Measurements from ENCODE around the gene DUSP7. TPM values are rescaled to one million over a fixed set of nuclear protein-coding genes. Genes with fewer than 3 reads are reported as not detected.

DUSP7 gene
- total RNA-seq, 1 experiment from 2014 or later, result 13.1 TPM

DNA sequence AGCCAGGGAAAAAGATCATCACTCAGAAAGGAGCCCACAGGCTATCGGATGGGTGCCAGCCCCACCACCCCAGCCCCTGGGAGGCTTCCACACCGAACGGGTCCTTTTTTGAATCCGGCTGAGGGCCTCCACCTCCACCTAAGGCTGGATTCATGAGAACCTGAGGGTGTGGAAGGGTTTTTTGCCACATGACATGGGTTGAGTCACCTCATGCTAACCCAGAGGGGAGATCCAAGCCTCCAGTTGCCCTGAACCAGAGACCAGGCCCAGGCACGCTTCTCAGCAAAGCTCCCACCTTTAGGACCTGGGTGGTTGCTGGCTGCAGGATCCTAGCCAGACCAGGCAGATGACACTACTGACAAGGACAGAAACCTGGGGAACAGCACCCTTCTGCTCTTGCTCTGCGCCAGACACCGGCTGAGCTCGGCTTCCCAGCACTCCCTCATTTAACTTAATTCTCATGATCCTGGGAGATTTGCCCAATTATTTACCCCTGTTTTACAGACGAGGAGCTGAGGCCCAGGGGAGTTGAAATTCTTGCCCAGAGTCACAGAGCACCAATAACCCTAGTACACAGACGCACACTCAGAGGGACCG, 25.6 kb downstream of the DUSP7 start:
- H3K4me3 ChIP-seq (ENCODE audit: low read depth in 2 of 2, low read length in 2 of 2), result no peak overlapping the region
- no TSS peak for BruUV-seq (replicated peaks)

DNA sequence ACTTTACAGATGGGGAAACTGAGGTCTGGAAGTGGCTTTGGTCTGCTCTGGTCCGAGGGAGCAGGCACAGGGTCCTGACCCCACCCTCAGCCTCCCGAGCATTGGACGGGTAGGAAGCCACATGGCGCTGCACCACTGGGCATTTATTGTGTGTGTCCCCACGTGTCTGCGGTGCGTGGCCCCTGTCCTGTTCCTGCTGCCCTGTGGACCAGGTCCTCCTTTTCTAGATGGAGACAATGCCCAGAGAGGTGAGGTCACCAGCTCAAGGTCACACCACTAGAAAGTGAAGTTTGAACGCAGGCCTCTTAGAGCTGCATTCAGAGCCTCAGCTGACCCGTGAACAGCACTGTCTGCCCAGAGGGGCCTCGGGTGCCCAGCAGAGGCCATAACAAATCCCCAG, 26.8 kb downstream of the DUSP7 start:
- in situ Hi-C loops (cut with HindIII; ENCODE audit: low pct_unique_long_range_greater_than_20kb, low sequenced_read_pairs), result no loop called here
- ATAC-seq (no peak), DNase-seq (ENCODE audit: low read depth, low spot score) (no peak)
- no peaks in the 10 kb centered on the region for H3K27me3 ChIP-seq (ENCODE audit: control insufficient read depth, insufficient read depth, low read length)
- CTCF ChIA-PET, result no interaction called here
- BruUV-seq (replicated peaks), result no TSS peak
- H3K4me3 ChIP-seq (ENCODE audit: low read depth in 2 of 2, low read length in 2 of 2), result no peak overlapping the region
- no peaks in the 10 kb centered on the region for H3K4me1 ChIP-seq (ENCODE audit: control insufficient read depth, insufficient read depth, low read length)
- POLR2A ChIA-PET, result no interaction called here
- H3K9me3 ChIP-seq (ENCODE audit: control insufficient read depth, insufficient read depth, low read depth, low read length), result no peaks in the 10 kb centered on the region
- H3K36me3 ChIP-seq (ENCODE audit: control insufficient read depth, insufficient read depth, low read length), result no peaks in the 10 kb centered on the region
- no peak overlapping the region for H3K27ac ChIP-seq (ENCODE audit: low read length)
- intact Hi-C loops (cut with micrococcal nuclease; ENCODE audit: unreplicated experiment), result no loop called here
- TF ChIP-seq TCF7L2 (IDR thresholded peaks at IDR 0.05; ENCODE audit: low read depth, low read length), result no peak
- TF ChIP-seq POLR2AphosphoS5 (IDR thresholded peaks at IDR 0.05; ENCODE audit: low read depth, low read length), result no peak
- TF ChIP-seq SIN3A (IDR thresholded peaks at IDR 0.05; ENCODE audit: borderline replicate concordance, insufficient read depth, low read depth, low read length), result no peak
- TF ChIP-seq, protein P1, sequence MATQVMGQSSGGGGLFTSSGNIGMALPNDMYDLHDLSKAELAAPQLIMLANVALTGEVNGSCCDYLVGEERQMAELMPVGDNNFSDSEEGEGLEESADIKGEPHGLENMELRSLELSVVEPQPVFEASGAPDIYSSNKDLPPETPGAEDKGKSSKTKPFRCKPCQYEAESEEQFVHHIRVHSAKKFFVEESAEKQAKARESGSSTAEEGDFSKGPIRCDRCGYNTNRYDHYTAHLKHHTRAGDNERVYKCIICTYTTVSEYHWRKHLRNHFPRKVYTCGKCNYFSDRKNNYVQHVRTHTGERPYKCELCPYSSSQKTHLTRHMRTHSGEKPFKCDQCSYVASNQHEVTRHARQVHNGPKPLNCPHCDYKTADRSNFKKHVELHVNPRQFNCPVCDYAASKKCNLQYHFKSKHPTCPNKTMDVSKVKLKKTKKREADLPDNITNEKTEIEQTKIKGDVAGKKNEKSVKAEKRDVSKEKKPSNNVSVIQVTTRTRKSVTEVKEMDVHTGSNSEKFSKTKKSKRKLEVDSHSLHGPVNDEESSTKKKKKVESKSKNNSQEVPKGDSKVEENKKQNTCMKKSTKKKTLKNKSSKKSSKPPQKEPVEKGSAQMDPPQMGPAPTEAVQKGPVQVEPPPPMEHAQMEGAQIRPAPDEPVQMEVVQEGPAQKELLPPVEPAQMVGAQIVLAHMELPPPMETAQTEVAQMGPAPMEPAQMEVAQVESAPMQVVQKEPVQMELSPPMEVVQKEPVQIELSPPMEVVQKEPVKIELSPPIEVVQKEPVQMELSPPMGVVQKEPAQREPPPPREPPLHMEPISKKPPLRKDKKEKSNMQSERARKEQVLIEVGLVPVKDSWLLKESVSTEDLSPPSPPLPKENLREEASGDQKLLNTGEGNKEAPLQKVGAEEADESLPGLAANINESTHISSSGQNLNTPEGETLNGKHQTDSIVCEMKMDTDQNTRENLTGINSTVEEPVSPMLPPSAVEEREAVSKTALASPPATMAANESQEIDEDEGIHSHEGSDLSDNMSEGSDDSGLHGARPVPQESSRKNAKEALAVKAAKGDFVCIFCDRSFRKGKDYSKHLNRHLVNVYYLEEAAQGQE (IDR thresholded peaks at IDR 0.05; ENCODE audit: insufficient read depth in 1 of 2, low read depth in 2 of 2, low read length in 1 of 2), result no peak
- TF ChIP-seq, protein P2, sequence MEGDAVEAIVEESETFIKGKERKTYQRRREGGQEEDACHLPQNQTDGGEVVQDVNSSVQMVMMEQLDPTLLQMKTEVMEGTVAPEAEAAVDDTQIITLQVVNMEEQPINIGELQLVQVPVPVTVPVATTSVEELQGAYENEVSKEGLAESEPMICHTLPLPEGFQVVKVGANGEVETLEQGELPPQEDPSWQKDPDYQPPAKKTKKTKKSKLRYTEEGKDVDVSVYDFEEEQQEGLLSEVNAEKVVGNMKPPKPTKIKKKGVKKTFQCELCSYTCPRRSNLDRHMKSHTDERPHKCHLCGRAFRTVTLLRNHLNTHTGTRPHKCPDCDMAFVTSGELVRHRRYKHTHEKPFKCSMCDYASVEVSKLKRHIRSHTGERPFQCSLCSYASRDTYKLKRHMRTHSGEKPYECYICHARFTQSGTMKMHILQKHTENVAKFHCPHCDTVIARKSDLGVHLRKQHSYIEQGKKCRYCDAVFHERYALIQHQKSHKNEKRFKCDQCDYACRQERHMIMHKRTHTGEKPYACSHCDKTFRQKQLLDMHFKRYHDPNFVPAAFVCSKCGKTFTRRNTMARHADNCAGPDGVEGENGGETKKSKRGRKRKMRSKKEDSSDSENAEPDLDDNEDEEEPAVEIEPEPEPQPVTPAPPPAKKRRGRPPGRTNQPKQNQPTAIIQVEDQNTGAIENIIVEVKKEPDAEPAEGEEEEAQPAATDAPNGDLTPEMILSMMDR (IDR thresholded peaks at IDR 0.05), result no peak

More for the DNA sequence above, 25.6 kb downstream of the DUSP7 start:
- intact Hi-C loops (cut with micrococcal nuclease; ENCODE audit: unreplicated experiment) (no loop called here), in situ Hi-C loops (cut with HindIII; ENCODE audit: low pct_unique_long_range_greater_than_20kb, low sequenced_read_pairs) (no loop called here)
- TF ChIP-seq SIN3A (IDR thresholded peaks at IDR 0.05; ENCODE audit: borderline replicate concordance, insufficient read depth, low read depth, low read length) (no peak), TCF7L2 (IDR thresholded peaks at IDR 0.05; ENCODE audit: low read depth, low read length) (no peak), POLR2AphosphoS5 (IDR thresholded peaks at IDR 0.05; ENCODE audit: low read depth, low read length) (no peak)
- TF ChIP-seq, protein P2 (IDR thresholded peaks at IDR 0.05), result no peak
- TF ChIP-seq, protein P1 (IDR thresholded peaks at IDR 0.05; ENCODE audit: insufficient read depth in 1 of 2, low read depth in 2 of 2, low read length in 1 of 2), result no peak
- H3K27ac ChIP-seq (ENCODE audit: low read length), result no peak overlapping the region
- H3K9me3 ChIP-seq (ENCODE audit: control insufficient read depth, insufficient read depth, low read depth, low read length), result no peaks in the 10 kb centered on the region
- CTCF ChIA-PET, result no interaction called here
- H3K36me3 ChIP-seq (ENCODE audit: control insufficient read depth, insufficient read depth, low read length), result no peaks in the 10 kb centered on the region
- no peaks in the 10 kb centered on the region for H3K27me3 ChIP-seq (ENCODE audit: control insufficient read depth, insufficient read depth, low read length)
- no peak for DNase-seq (ENCODE audit: low read depth, low spot score)
- POLR2A ChIA-PET, result no interaction called here
- H3K4me1 ChIP-seq (ENCODE audit: control insufficient read depth, insufficient read depth, low read length), result no peaks in the 10 kb centered on the region
- ATAC-seq, result no peak
